H9 (cell line): ENCODE data around the gene TEAD1. TPM values are rescaled to one million over a fixed set of nuclear protein-coding genes. Genes with fewer than 3 reads are reported as not detected.

Experiments used
- DNase-seq: peaks from one replicate; pipeline ENCODE4 v3.0.0-alpha.2; 2017
- H2AFZ ChIP-seq: one replicate; pipeline ENCODE4 v1.6.1; 2013; ENCODE audit warnings: mild to moderate bottlenecking, low read length, control low read depth, moderate library complexity
- H2AK5ac ChIP-seq: 2 replicates; pipeline ENCODE4 v1.6.1; 2013; ENCODE audit warnings: low read length, control low read depth, mixed read lengths; ENCODE audit not compliant: insufficient read length
- H2BK120ac ChIP-seq: one replicate; pipeline ENCODE4 v1.6.1; 2013; ENCODE audit warnings: low read depth, mild to moderate bottlenecking, low read length, control low read depth, inconsistent platforms; ENCODE audit not compliant: poor library complexity, severe bottlenecking
- H2BK12ac ChIP-seq: 2 replicates; pipeline ENCODE4 v1.6.1; 2013; ENCODE audit warnings: low read length, control low read depth, mixed read lengths, low read depth; ENCODE audit not compliant: insufficient read length
- H2BK15ac ChIP-seq: 2 replicates; pipeline ENCODE4 v1.6.1; 2013; ENCODE audit warnings: low read depth, low read length, control low read depth
- H2BK20ac ChIP-seq: one replicate; pipeline ENCODE4 v1.6.1; 2013; ENCODE audit warnings: low read depth, mild to moderate bottlenecking, low read length, control low read depth, inconsistent platforms; ENCODE audit not compliant: poor library complexity, severe bottlenecking
- H2BK5ac ChIP-seq: 2 replicates; pipeline ENCODE4 v1.6.1; 2013; ENCODE audit warnings: low read length, control low read depth, mixed read lengths; ENCODE audit not compliant: insufficient read length
- H3K14ac ChIP-seq: 2 replicates; pipeline ENCODE4 v1.6.1; 2013; ENCODE audit warnings: low read length, control low read depth; ENCODE audit not compliant: insufficient read depth
- H3K18ac ChIP-seq: 2 replicates; pipeline ENCODE4 v1.6.1; 2013; ENCODE audit warnings: low read depth, mild to moderate bottlenecking, mixed read lengths, low read length, control low read depth; ENCODE audit not compliant: insufficient read length
- H3K23ac ChIP-seq: 2 replicates; pipeline ENCODE4 v1.6.1; 2013; ENCODE audit warnings: low read length, control low read depth, mixed read lengths, low read depth; ENCODE audit not compliant: insufficient read length
- H3K23me2 ChIP-seq: 2 replicates; pipeline ENCODE4 v1.6.1; 2013; ENCODE audit warnings: low read depth, mild to moderate bottlenecking, mixed read lengths, low read length, control low read depth; ENCODE audit not compliant: insufficient read length, poor library complexity, severe bottlenecking
- H3K27ac ChIP-seq: 2 replicates; pipeline ENCODE4 v1.5.1; 2013; ENCODE audit warnings: low read length, control low read depth, mixed read lengths, low read depth; ENCODE audit not compliant: insufficient read length
- H3K27me3 ChIP-seq: 2 replicates; pipeline ENCODE4 v1.6.1; 2013; ENCODE audit warnings: low read length, control low read depth, inconsistent platforms; ENCODE audit not compliant: insufficient read depth
- H3K4ac ChIP-seq: 2 replicates; pipeline ENCODE4 v1.6.1; 2013; ENCODE audit warnings: low read depth, mild to moderate bottlenecking, control low read depth, inconsistent platforms, low read length, moderate library complexity
- H3K4me1 ChIP-seq: 2 replicates; pipeline ENCODE4 v1.6.1; 2013; ENCODE audit warnings: low read length, control low read depth, inconsistent platforms; ENCODE audit not compliant: insufficient read depth
- H3K4me2 ChIP-seq: 2 replicates; pipeline ENCODE4 v1.6.1; 2013; ENCODE audit warnings: low read length, control low read depth, mixed read lengths; ENCODE audit not compliant: insufficient read length, insufficient read depth
- H3K56ac ChIP-seq: 2 replicates; pipeline ENCODE4 v1.6.1; 2013; ENCODE audit warnings: low read depth, mild to moderate bottlenecking, mixed read lengths, low read length, control low read depth; ENCODE audit not compliant: insufficient read length
- H3K79me1 ChIP-seq: 2 replicates; pipeline ENCODE4 v1.6.1; 2013; ENCODE audit warnings: low read depth, mild to moderate bottlenecking, moderate library complexity, low read length, control low read depth, inconsistent platforms; ENCODE audit not compliant: insufficient read depth, poor library complexity, severe bottlenecking
- H3K79me2 ChIP-seq: 2 replicates; pipeline ENCODE4 v1.6.1; 2013; ENCODE audit warnings: low read length, control low read depth, inconsistent platforms; ENCODE audit not compliant: insufficient read depth
- H3K9ac ChIP-seq: 2 replicates; pipeline ENCODE4 v1.6.1; 2013; ENCODE audit warnings: low read length, control low read depth, mixed read lengths; ENCODE audit not compliant: insufficient read length; ENCODE audit errors: extremely low read depth
- H3K9me3 ChIP-seq: one replicate; pipeline ENCODE4 v1.6.1; 2013; ENCODE audit warnings: low read depth, low read length, inconsistent platforms; ENCODE audit not compliant: control insufficient read depth
- H3T11ph ChIP-seq: one replicate; pipeline ENCODE4 v1.6.1; 2013; ENCODE audit warnings: mild to moderate bottlenecking, low read length, control low read depth, inconsistent platforms
- H4K20me1 ChIP-seq: one replicate; pipeline ENCODE4 v1.6.1; 2013; ENCODE audit not compliant: control insufficient read depth, insufficient read length, insufficient read depth
- H4K5ac ChIP-seq: 2 replicates; pipeline ENCODE4 v1.6.1; 2013; ENCODE audit warnings: low read depth, mild to moderate bottlenecking, mixed read lengths, low read length, control low read depth; ENCODE audit not compliant: insufficient read length
- H4K8ac ChIP-seq: replicated peaks from 2 replicates; pipeline ENCODE4 v1.6.1; 2013; ENCODE audit warnings: low read length, control low read depth, mixed read lengths, low read depth; ENCODE audit not compliant: insufficient read length
- H4K91ac ChIP-seq: 2 replicates; pipeline ENCODE4 v1.6.1; 2013; ENCODE audit warnings: low read depth, mild to moderate bottlenecking, moderate library complexity, mixed read lengths, low read length, control low read depth; ENCODE audit not compliant: insufficient read length
- H3K27ac Mint-ChIP-seq, 3 experiments: 2 replicates in 2 of 3; 3 replicates in 1 of 3; pipeline ENCODE4 v1.8.0; 2020 to 2021; ENCODE audit warnings: mixed read lengths in 3 of 3, mild to moderate bottlenecking in 1 of 3, moderate library complexity in 1 of 3
- H3K27me3 Mint-ChIP-seq: 2 replicates; pipeline ENCODE4 v1.8.0; 2021; ENCODE audit warnings: low read depth, mild to moderate bottlenecking, moderate library complexity, mixed read lengths
- H3K36me3 Mint-ChIP-seq, 3 experiments: 2 replicates in 2 of 3; 3 replicates in 1 of 3; pipeline ENCODE4 v1.8.0; 2020 to 2021; ENCODE audit warnings: low read depth in 3 of 3, mixed read lengths in 3 of 3; ENCODE audit not compliant: insufficient read depth in 1 of 3
- H3K4me1 Mint-ChIP-seq, 2 experiments: 2 replicates each; pipeline ENCODE4 v1.8.0; 2020; ENCODE audit warnings: mixed read lengths in 2 of 2
- H3K4me3 Mint-ChIP-seq, 2 experiments: 2 replicates in 1 of 2; 3 replicates in 1 of 2; pipeline ENCODE4 v1.8.0; 2020 to 2021; ENCODE audit warnings: mild to moderate bottlenecking in 2 of 2, mixed read lengths in 2 of 2, moderate library complexity in 1 of 2
- H3K9me3 Mint-ChIP-seq, 2 experiments: 2 replicates in 1 of 2; 3 replicates in 1 of 2; pipeline ENCODE4 v1.8.0; 2020; ENCODE audit warnings: mild to moderate bottlenecking in 2 of 2, mixed read lengths in 2 of 2, moderate library complexity in 1 of 2
- WGBS: extraction: QIAGEN DNeasy Blood & Tissue Kit; methylation state at CpG from one replicate; pipeline ENCODE4 v1.1.7; 2013; ENCODE audit warnings: missing lambda C conversion rate, low lambda C conversion rate, mixed read lengths; ENCODE audit not compliant: insufficient read length; ENCODE audit errors: extremely low coverage; 5-methylcytosine and 5-hydroxymethylcytosine counted together
- total RNA-seq: library from RNA; stranded (reverse); gene quantifications from 2 replicates; pipeline ENCODE4 v1.2.1, GENCODE V29; 2021
- TF ChIP-seq, protein P1 (sequence below): fragments of 200-600 bp; sonication (generic); conservative IDR thresholded peaks from 3 replicates; pipeline ENCODE4 v1.8.0; 2021; ENCODE audit warnings: antibody characterized with exemption, mild to moderate bottlenecking

The TEAD1 gene
- total RNA-seq, 1 experiment from 2014 or later, result 75.1 TPM

DNA sequence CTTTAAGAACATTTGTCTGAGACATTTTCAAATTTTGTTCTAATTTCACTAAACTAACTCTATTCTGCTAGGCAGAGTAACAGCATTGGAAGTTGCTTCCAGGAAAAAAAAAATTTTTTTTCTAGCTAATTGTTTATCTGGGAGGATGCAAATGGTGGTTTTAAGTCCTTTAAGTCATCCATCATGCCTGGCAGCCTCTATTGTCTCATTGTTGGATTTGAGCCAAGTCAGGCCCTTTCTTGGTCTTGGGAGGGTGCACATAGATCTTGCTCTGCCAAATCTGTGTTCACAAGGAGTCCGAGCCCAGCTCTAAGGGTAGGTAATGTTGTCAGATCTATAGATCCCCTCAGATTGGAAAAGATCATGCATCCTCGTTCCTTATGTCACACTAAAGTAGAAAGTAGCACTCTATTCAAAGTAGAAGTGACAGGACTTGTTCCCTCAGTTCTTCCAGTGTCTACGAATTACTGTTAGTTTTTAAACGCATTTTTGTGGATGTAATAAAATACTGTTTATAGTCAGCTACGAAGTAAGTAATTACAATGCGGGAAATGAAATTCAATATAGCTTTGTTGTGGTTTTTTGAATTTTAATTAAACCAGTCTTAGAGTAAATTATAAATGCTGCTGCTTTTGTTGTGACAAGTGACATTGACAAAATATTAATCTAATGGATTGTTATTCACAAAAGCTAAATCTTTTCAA is 168.9 kb downstream of the TEAD1 start:
- H3K23me2 ChIP-seq, result no peaks in the 10 kb centered on the region
- H3K18ac ChIP-seq, result no peak overlapping the region
- H4K8ac ChIP-seq, result no peak overlapping the region
- H3K4ac ChIP-seq, result no peak overlapping the region
- H3K36me3 Mint-ChIP-seq, result peaks cover 2 to 5% (median 4%) of the 10 kb centered on the region in 3 experiments; a peak in 4 of 7 replicates
- DNase-seq, result no peak
- no peak overlapping the region for H3K4me3 Mint-ChIP-seq
- H3K23ac ChIP-seq, result no peak overlapping the region
- H3K4me2 ChIP-seq, result no peak overlapping the region
- H3K79me1 ChIP-seq, result no peaks in the 10 kb centered on the region
- no peak overlapping the region for H2BK5ac ChIP-seq
- TF ChIP-seq, protein P1, sequence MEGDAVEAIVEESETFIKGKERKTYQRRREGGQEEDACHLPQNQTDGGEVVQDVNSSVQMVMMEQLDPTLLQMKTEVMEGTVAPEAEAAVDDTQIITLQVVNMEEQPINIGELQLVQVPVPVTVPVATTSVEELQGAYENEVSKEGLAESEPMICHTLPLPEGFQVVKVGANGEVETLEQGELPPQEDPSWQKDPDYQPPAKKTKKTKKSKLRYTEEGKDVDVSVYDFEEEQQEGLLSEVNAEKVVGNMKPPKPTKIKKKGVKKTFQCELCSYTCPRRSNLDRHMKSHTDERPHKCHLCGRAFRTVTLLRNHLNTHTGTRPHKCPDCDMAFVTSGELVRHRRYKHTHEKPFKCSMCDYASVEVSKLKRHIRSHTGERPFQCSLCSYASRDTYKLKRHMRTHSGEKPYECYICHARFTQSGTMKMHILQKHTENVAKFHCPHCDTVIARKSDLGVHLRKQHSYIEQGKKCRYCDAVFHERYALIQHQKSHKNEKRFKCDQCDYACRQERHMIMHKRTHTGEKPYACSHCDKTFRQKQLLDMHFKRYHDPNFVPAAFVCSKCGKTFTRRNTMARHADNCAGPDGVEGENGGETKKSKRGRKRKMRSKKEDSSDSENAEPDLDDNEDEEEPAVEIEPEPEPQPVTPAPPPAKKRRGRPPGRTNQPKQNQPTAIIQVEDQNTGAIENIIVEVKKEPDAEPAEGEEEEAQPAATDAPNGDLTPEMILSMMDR, result no peak
- H3K14ac ChIP-seq, result no peak overlapping the region
- H3K9me3 ChIP-seq, result no peaks in the 10 kb centered on the region
- no peaks in the 10 kb centered on the region for H4K20me1 ChIP-seq
- H3K27me3 Mint-ChIP-seq, result no peaks in the 10 kb centered on the region
- no peak overlapping the region for H2BK20ac ChIP-seq
- H3K27me3 ChIP-seq, result no peaks in the 10 kb centered on the region
- no peak overlapping the region for H3K27ac ChIP-seq
- H2BK12ac ChIP-seq, result no peak overlapping the region
- H3T11ph ChIP-seq, result no peak overlapping the region
- no peak overlapping the region for H4K91ac ChIP-seq
- no CpG with 5 or more reads among the region's 6 CpGs for WGBS
- peaks cover 7% of the 10 kb centered on the region; the same call in 1 of the 2 replicates for H3K79me2 ChIP-seq
- no peak overlapping the region for H2AK5ac ChIP-seq
- H3K56ac ChIP-seq, result no peak overlapping the region
- peaks cover 62 to 71% of the 10 kb centered on the region in 2 experiments for H3K4me1 Mint-ChIP-seq
- no peak overlapping the region for H3K9ac ChIP-seq
- H2BK120ac ChIP-seq, result no peak overlapping the region
- no peaks in the 10 kb centered on the region for H3K9me3 Mint-ChIP-seq
- no peak overlapping the region for H2BK15ac ChIP-seq
- no peak overlapping the region for H4K5ac ChIP-seq
- no peak overlapping the region for H2AFZ ChIP-seq
- peak overlapping the region; percentile 39 to 81 (median 46); a peak in 3 of 7 replicates for H3K27ac Mint-ChIP-seq
- peaks cover 32% of the 10 kb centered on the region; the same call in 1 of the 2 replicates for H3K4me1 ChIP-seq
